ENCODE measurements around the gene PRR19. TPM values are rescaled to one million over a fixed set of nuclear protein-coding genes. Genes with fewer than 3 reads are reported as not detected.

The PRR19 gene
- total and polyA plus RNA-seq, 3 donors from 2014 or later: 16.8 to 37.4 (median 18.3) TPM

GRCh38 chr19:42286349-42287016, 15.4 kb upstream of the PRR19 start:
- no peak overlapping the region for H3K4me3 ChIP-seq
- H3K36me3 ChIP-seq (ENCODE audit: low read depth, missing control alignments): no peaks in the 10 kb centered on the region
- H3K27me3 ChIP-seq: no peaks in the 10 kb centered on the region
- H3K27ac ChIP-seq: peak overlapping the region; percentile 90
- no peak for DNase-seq
- no peak for TF ChIP-seq CTCF (IDR thresholded peaks at IDR 0.05)
- TF ChIP-seq POLR2A (IDR thresholded peaks at IDR 0.05): no peak
- no peaks in the 10 kb centered on the region for H3K9me3 ChIP-seq
- WGBS, 2 donors: 25 to 44% methylated on average over 8 to 13 of the region's 13 CpGs
- intact Hi-C loops (cut with DNase I; ENCODE audit: low total_unique reads): no loop called here
- peaks cover 44% of the 10 kb centered on the region for H3K4me1 ChIP-seq

GRCh38 chr19:42287017-42287826, 14.7 kb upstream of the PRR19 start:
- DNase-seq: no peak
- H3K27ac ChIP-seq: peak overlapping the region; percentile 90
- WGBS, 2 donors: 86 to 88% methylated on average over 18 to 30 of the region's 30 CpGs

GRCh38 chr19:42287827-42288107, 14.2 kb upstream of the PRR19 start:
- no peaks in the 10 kb centered on the region for H3K9me3 ChIP-seq
- DNase-seq: no peak
- no peak for TF ChIP-seq CTCF (IDR thresholded peaks at IDR 0.05)
- no peak for TF ChIP-seq POLR2A (IDR thresholded peaks at IDR 0.05)
- no peaks in the 10 kb centered on the region for H3K36me3 ChIP-seq (ENCODE audit: low read depth, missing control alignments)
- H3K4me3 ChIP-seq: no peak overlapping the region
- no peaks in the 10 kb centered on the region for H3K27me3 ChIP-seq
- 93% methylated on average over 10 of the region's 10 CpGs for WGBS, 2 donors
- peaks cover 32% of the 10 kb centered on the region for H3K4me1 ChIP-seq
- intact Hi-C loops (cut with DNase I; ENCODE audit: low total_unique reads): no loop called here
- H3K27ac ChIP-seq: no peak overlapping the region

More at GRCh38 chr19:42287017-42287826, 14.7 kb upstream of the PRR19 start:
- intact Hi-C loops (cut with DNase I; ENCODE audit: low total_unique reads): no loop called here
- Histone ChIP-seq H3K27me3 (no peaks in the 10 kb centered on the region), H3K4me1 (peaks cover 37% of the 10 kb centered on the region), H3K36me3 (ENCODE audit: low read depth, missing control alignments) (no peaks in the 10 kb centered on the region), H3K4me3 (no peak overlapping the region), H3K9me3 (no peaks in the 10 kb centered on the region)
- TF ChIP-seq POLR2A (IDR thresholded peaks at IDR 0.05): no peak
- TF ChIP-seq CTCF (IDR thresholded peaks at IDR 0.05): no peak

- H3K27me3 ChIP-seq: no peaks in the 10 kb centered on the region
- DNase-seq: no peak
- H3K9me3 ChIP-seq: no peaks in the 10 kb centered on the region
- H3K27ac ChIP-seq: no peak overlapping the region
- 83 to 95% methylated on average over 4 of the region's 4 CpGs for WGBS, 2 donors
- no peak overlapping the region for H3K4me3 ChIP-seq
- H3K36me3 ChIP-seq (ENCODE audit: low read depth, missing control alignments): no peaks in the 10 kb centered on the region
- no peak for TF ChIP-seq POLR2A (IDR thresholded peaks at IDR 0.05)
- TF ChIP-seq CTCF (IDR thresholded peaks at IDR 0.05): no peak
- peaks cover 25% of the 10 kb centered on the region for H3K4me1 ChIP-seq
- intact Hi-C loops (cut with DNase I; ENCODE audit: low total_unique reads): no loop called here
Measured at GRCh38 chr19:42288387-42288786, 13.5 kb upstream of the PRR19 start.

Measured in testis (tissue), 3 donors.